Endothelial cell of umbilical vein (primary cell): ENCODE data around the gene LIMCH1.

Source experiments
- EZH2 ChIP-seq: IDR thresholded peaks from 2 replicates; pipeline ENCODE4 v1.6.1; 2012; ENCODE audit warnings: borderline replicate concordance, low read depth, mild to moderate bottlenecking, moderate library complexity, low read length, inconsistent platforms; ENCODE audit not compliant: severe bottlenecking
- JUN ChIP-seq: IDR thresholded peaks from 2 replicates; pipeline ENCODE4 v1.6.1; 2011; ENCODE audit warnings: borderline replicate concordance, low read depth; ENCODE audit not compliant: insufficient read length, insufficient read depth
- POLR2A ChIP-seq: IDR thresholded peaks from 2 replicates; pipeline ENCODE4 v1.6.1; 2012; ENCODE audit warnings: low read depth, mild to moderate bottlenecking, control low read depth, low read length
- POLR2AphosphoS5 ChIP-seq: IDR thresholded peaks from 2 replicates; pipeline ENCODE4 v1.6.1; 2012; ENCODE audit warnings: low read depth, mild to moderate bottlenecking, control low read depth, low read length, moderate library complexity; ENCODE audit not compliant: insufficient read depth
- TF ChIP-seq, protein P1 (sequence below), 2 donors: IDR thresholded peaks; 1 replicate in 1 of 2; 2 replicates in 1 of 2; pipeline ENCODE4 v1.5.1; 2011; ENCODE audit warnings: low read length in 2 of 2, mild to moderate bottlenecking in 2 of 2, moderate library complexity in 2 of 2, control low read depth in 1 of 2, inconsistent platforms in 1 of 2, low read depth in 1 of 2; ENCODE audit not compliant: insufficient read depth in 1 of 2; ENCODE audit errors: extremely low read depth in 1 of 2
- TF ChIP-seq, protein P2 (sequence below): IDR thresholded peaks from 2 replicates; pipeline ENCODE4 v1.6.1; 2011; ENCODE audit not compliant: insufficient read depth, insufficient read length

DNA sequence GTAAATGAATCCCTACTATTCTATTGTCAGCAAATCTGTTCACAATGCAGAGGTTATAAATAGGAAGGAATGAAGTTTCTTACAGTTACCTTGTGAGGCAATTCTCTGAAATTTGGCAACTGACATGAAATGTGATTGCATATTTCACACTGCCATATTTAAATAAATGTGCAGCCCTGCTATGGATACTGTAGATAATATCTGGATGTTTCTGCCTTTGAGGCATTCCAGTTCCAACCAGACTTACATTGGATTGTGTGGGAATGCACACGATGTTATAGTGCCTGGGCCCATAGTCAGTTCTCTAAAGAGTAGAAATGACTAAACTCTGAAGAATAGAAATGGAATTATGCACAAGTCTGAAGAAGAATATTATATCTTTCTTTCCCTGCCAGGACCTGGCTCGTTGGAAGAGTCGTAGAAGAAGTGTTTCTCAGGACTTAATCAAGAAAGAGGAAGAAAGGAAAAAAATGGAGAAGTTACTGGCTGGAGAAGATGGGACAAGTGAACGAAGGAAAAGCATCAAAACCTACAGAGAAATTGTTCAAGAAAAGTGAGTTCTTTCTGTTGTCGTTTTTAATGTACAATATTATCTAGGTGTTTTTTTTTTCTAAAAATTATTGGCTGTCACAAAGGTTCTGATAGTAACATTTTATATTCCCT lies 107.9 kb downstream of the LIMCH1 start:
- TF ChIP-seq, protein P1, sequence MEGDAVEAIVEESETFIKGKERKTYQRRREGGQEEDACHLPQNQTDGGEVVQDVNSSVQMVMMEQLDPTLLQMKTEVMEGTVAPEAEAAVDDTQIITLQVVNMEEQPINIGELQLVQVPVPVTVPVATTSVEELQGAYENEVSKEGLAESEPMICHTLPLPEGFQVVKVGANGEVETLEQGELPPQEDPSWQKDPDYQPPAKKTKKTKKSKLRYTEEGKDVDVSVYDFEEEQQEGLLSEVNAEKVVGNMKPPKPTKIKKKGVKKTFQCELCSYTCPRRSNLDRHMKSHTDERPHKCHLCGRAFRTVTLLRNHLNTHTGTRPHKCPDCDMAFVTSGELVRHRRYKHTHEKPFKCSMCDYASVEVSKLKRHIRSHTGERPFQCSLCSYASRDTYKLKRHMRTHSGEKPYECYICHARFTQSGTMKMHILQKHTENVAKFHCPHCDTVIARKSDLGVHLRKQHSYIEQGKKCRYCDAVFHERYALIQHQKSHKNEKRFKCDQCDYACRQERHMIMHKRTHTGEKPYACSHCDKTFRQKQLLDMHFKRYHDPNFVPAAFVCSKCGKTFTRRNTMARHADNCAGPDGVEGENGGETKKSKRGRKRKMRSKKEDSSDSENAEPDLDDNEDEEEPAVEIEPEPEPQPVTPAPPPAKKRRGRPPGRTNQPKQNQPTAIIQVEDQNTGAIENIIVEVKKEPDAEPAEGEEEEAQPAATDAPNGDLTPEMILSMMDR (IDR thresholded peaks at IDR 0.05; ENCODE audit: extremely low read depth in 1 of 2, insufficient read depth in 1 of 2, low read depth in 1 of 2, low read length in 2 of 2): no peak
- TF ChIP-seq POLR2A: no peak
- no peak for TF ChIP-seq EZH2
- TF ChIP-seq, protein P2, sequence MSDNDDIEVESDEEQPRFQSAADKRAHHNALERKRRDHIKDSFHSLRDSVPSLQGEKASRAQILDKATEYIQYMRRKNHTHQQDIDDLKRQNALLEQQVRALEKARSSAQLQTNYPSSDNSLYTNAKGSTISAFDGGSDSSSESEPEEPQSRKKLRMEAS: no peak
- TF ChIP-seq POLR2AphosphoS5: no peak
- no peak for TF ChIP-seq JUN
